Mucosa of gallbladder (tissue), 1 donor: ENCODE data around the gene MYO9A. TPM values are rescaled to one million over a fixed set of nuclear protein-coding genes. Genes with fewer than 3 reads are reported as not detected.
"Not testable (repeated sequence)": the region's sequence is repeated elsewhere in the genome, so short reads cannot be mapped to it uniquely, and the experiment has no call there.

Experiments
- DNase-seq: peaks from one replicate; pipeline ENCODE4 v3.0.0-alpha.2; 2020; ENCODE audit warnings: low spot score
- total RNA-seq: library from RNA; stranded (reverse); gene quantifications from one replicate; pipeline ENCODE4 v1.2.1, GENCODE V29; 2021
- donor health status: DM: no; HTN: no; CAD: no.

MYO9A gene
- total RNA-seq, 1 donor from 2014 or later, result 33.4 TPM

GRCh38 chr15:71874245-71874644 lies 243.7 kb downstream of the MYO9A start:
- DNase-seq, result no peak

GRCh38 chr15:71858232-71858631 lies 259.7 kb downstream of the MYO9A start:
- DNase-seq, result not testable (repeated sequence)

- no peak for DNase-seq
Measured at GRCh38 chr15:71853543-71853942, 264.4 kb downstream of the MYO9A start.

GRCh38 chr15:71844916-71845315 lies 273.0 kb downstream of the MYO9A start:
- no peak for DNase-seq

- DNase-seq, result no peak
Measured at GRCh38 chr15:71841563-71841962, 276.4 kb downstream of the MYO9A start.

GRCh38 chr15:71830981-71831380 lies 287.0 kb downstream of the MYO9A start:
- no peak for DNase-seq

- DNase-seq, result no peak
Measured at GRCh38 chr15:71826196-71826595, 291.8 kb downstream of the MYO9A start.

GRCh38 chr15:71825021-71825730 lies 292.8 kb downstream of the MYO9A start:
- DNase-seq, result no peak

GRCh38 chr15:71823801-71824200 lies 294.1 kb downstream of the MYO9A start:
- DNase-seq, result no peak

- no peak for DNase-seq
Measured at GRCh38 chr15:71822890-71823630, 294.9 kb downstream of the MYO9A start.

- no peak for DNase-seq
Measured at GRCh38 chr15:71821547-71822129, 296.3 kb downstream of the MYO9A start.

- DNase-seq, result no peak
Measured at GRCh38 chr15:71820127-71820526, 297.8 kb downstream of the MYO9A start.

GRCh38 chr15:71817351-71817750 lies 300.6 kb downstream of the MYO9A start:
- no peak for DNase-seq

GRCh38 chr15:71815301-71815700 lies 302.6 kb downstream of the MYO9A start:
- no peak for DNase-seq

- DNase-seq, result no peak
Measured at GRCh38 chr15:71813723-71814470, 304.1 kb downstream of the MYO9A start.

- no peak for DNase-seq
Measured at GRCh38 chr15:71812966-71813722, 304.8 kb downstream of the MYO9A start.

GRCh38 chr15:71811752-71812735 lies 305.9 kb downstream of the MYO9A start:
- no peak for DNase-seq

GRCh38 chr15:71811036-71811736 lies 306.8 kb downstream of the MYO9A start:
- no peak for DNase-seq

- no peak for DNase-seq
Measured at GRCh38 chr15:71810256-71811035, 307.5 kb downstream of the MYO9A start, which contains the start of gene NR2E3. NR2E3 (plus strand) TSS chr15:71810554; CDS start chr15:71810744, 190 bp downstream.
